WTC11 (cell line): ENCODE results near the gene FBXO45.

Source experiments
- CBFB ChIP-seq: sonication (generic); formaldehyde crosslinking; IDR thresholded peaks from 2 replicates; pipeline ENCODE4 v1.8.1; 2022; ENCODE audit warnings: mild to moderate bottlenecking, low read depth, missing genetic modification reagents
- CREB1 ChIP-seq: sonication (generic); formaldehyde crosslinking; IDR thresholded peaks from 2 replicates; pipeline ENCODE4 v1.8.0; 2023; ENCODE audit warnings: mild to moderate bottlenecking, missing genetic modification reagents
- ELF4 ChIP-seq: sonication (generic); formaldehyde crosslinking; IDR thresholded peaks from 2 replicates; pipeline ENCODE4 v1.8.1; 2022; ENCODE audit warnings: low read depth, mild to moderate bottlenecking, moderate library complexity, missing genetic modification reagents
- ETV6 ChIP-seq: sonication (generic); formaldehyde crosslinking; IDR thresholded peaks from 2 replicates; pipeline ENCODE4 v1.8.1; 2022; ENCODE audit warnings: mild to moderate bottlenecking, missing genetic modification reagents
- GTF2I ChIP-seq: fragments of 250-450 bp; sonication (Bioruptor Pico); conservative IDR thresholded peaks from 2 replicates; pipeline ENCODE4 v1.4.0; 2021; ENCODE audit warnings: mild to moderate bottlenecking
- MLX ChIP-seq: sonication (generic); formaldehyde crosslinking; IDR thresholded peaks from 2 replicates; pipeline ENCODE4 v1.8.1; 2023; ENCODE audit warnings: mild to moderate bottlenecking, missing genetic modification reagents, moderate library complexity
- MYBL2 ChIP-seq: sonication (generic); formaldehyde crosslinking; IDR thresholded peaks from 2 replicates; pipeline ENCODE4 v1.8.1; 2023; ENCODE audit warnings: mild to moderate bottlenecking, moderate library complexity, missing genetic modification reagents
- NFYB ChIP-seq: sonication (generic); formaldehyde crosslinking; conservative IDR thresholded peaks from 2 replicates; pipeline ENCODE4 v1.8.0; 2022; ENCODE audit warnings: low read depth, missing genetic modification reagents
- NR2C2 ChIP-seq: sonication (generic); formaldehyde crosslinking; IDR thresholded peaks from 2 replicates; pipeline ENCODE4 v1.8.0; 2022; ENCODE audit warnings: mild to moderate bottlenecking, missing genetic modification reagents
- NR3C1 ChIP-seq: sonication (generic); formaldehyde crosslinking; conservative IDR thresholded peaks from 2 replicates; pipeline ENCODE4 v1.8.1; 2023; ENCODE audit warnings: low read depth, mild to moderate bottlenecking, missing genetic modification reagents
- TF ChIP-seq, protein P1 (sequence below): fragments of 200-600 bp; IDR thresholded peaks from 2 replicates; pipeline ENCODE4 v1.8.0; 2022; ENCODE audit warnings: antibody characterized with exemption
- TF ChIP-seq, protein P2 (sequence below): sonication (generic); formaldehyde crosslinking; IDR thresholded peaks from 2 replicates; pipeline ENCODE4 v1.8.0; 2022; ENCODE audit warnings: mild to moderate bottlenecking, missing genetic modification reagents
- TF ChIP-seq, protein P3 (sequence below): sonication (generic); formaldehyde crosslinking; IDR thresholded peaks from 2 replicates; pipeline ENCODE4 v1.8.1; 2022; ENCODE audit warnings: low read depth, mild to moderate bottlenecking, moderate library complexity, missing genetic modification reagents, borderline replicate concordance

DNA sequence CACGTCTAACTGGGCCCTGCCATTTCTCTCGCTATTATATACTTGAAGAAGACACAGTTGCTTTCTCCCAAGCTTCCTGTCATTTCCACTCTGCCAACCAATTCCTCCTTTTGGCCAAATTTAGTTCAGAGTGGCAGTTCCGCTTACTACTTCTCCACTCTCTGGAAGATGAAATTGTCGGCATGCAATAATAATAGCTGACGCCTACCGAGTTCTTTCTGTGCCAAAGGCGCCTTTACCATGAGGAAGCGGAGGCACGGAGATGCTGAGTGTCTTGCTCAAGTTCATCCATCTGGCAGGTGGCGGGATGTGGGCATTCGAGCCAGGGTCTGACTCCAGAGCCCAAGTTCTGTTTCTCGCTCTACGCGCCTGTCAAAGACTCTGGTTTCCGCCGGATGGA is 56.4 kb downstream of the FBXO45 start:
- TF ChIP-seq GTF2I (CRISPR knock-in tag): no peak
- no peak for TF ChIP-seq MYBL2 (CRISPR knock-in tag)
- TF ChIP-seq, protein P1, sequence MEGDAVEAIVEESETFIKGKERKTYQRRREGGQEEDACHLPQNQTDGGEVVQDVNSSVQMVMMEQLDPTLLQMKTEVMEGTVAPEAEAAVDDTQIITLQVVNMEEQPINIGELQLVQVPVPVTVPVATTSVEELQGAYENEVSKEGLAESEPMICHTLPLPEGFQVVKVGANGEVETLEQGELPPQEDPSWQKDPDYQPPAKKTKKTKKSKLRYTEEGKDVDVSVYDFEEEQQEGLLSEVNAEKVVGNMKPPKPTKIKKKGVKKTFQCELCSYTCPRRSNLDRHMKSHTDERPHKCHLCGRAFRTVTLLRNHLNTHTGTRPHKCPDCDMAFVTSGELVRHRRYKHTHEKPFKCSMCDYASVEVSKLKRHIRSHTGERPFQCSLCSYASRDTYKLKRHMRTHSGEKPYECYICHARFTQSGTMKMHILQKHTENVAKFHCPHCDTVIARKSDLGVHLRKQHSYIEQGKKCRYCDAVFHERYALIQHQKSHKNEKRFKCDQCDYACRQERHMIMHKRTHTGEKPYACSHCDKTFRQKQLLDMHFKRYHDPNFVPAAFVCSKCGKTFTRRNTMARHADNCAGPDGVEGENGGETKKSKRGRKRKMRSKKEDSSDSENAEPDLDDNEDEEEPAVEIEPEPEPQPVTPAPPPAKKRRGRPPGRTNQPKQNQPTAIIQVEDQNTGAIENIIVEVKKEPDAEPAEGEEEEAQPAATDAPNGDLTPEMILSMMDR: no peak
- no peak for TF ChIP-seq CBFB (CRISPR knock-in tag)
- TF ChIP-seq ELF4 (CRISPR knock-in tag): no peak
- no peak for TF ChIP-seq NR3C1
- TF ChIP-seq, protein P2, sequence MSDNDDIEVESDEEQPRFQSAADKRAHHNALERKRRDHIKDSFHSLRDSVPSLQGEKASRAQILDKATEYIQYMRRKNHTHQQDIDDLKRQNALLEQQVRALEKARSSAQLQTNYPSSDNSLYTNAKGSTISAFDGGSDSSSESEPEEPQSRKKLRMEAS (CRISPR knock-in tag): no peak
- TF ChIP-seq, protein P3, sequence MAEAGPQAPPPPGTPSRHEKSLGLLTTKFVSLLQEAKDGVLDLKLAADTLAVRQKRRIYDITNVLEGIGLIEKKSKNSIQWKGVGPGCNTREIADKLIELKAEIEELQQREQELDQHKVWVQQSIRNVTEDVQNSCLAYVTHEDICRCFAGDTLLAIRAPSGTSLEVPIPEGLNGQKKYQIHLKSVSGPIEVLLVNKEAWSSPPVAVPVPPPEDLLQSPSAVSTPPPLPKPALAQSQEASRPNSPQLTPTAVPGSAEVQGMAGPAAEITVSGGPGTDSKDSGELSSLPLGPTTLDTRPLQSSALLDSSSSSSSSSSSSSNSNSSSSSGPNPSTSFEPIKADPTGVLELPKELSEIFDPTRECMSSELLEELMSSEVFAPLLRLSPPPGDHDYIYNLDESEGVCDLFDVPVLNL (CRISPR knock-in tag): no peak
- TF ChIP-seq MLX: no peak
- no peak for TF ChIP-seq NR2C2 (CRISPR knock-in tag)
- TF ChIP-seq ETV6: no peak
- no peak for TF ChIP-seq CREB1 (CRISPR knock-in tag)
- TF ChIP-seq NFYB (CRISPR knock-in tag): no peak
